Neural progenitor cell (in vitro differentiated cells): Measurements from ENCODE around the gene PSMD9. TPM values are rescaled to one million over a fixed set of nuclear protein-coding genes. Genes with fewer than 3 reads are reported as not detected.

Experiments used
- DNase-seq: peaks from one replicate; pipeline ENCODE4 v3.0.0-alpha.2; 2016; ENCODE audit warnings: low spot score
- H2AFZ ChIP-seq: fragments of 200-600 bp; sonication (generic); replicated peaks from 2 replicates; pipeline ENCODE4 v1.6.1; 2016; ENCODE audit warnings: antibody characterized with exemption
- H3F3A ChIP-seq: fragments of 200-600 bp; sonication (generic); 2 replicates; pipeline ENCODE4 v1.6.1; 2016; ENCODE audit warnings: antibody characterized with exemption, low read depth
- H3K27ac ChIP-seq: fragments of 200-600 bp; sonication (generic); 2 replicates; pipeline ENCODE4 v1.5.1; 2016; ENCODE audit warnings: mild to moderate bottlenecking
- H3K27me3 ChIP-seq: fragments of 200-600 bp; sonication (generic); 2 replicates; pipeline ENCODE4 v1.6.1; 2016; ENCODE audit warnings: mild to moderate bottlenecking, moderate library complexity
- H3K36me3 ChIP-seq: fragments of 200-600 bp; sonication (generic); 2 replicates; pipeline ENCODE4 v1.5.1; 2016
- H3K4me1 ChIP-seq: fragments of 200-600 bp; sonication (generic); 2 replicates; pipeline ENCODE4 v1.6.1; 2016; ENCODE audit warnings: mixed run types
- H3K4me2 ChIP-seq: fragments of 200-600 bp; sonication (generic); 2 replicates; pipeline ENCODE4 v1.6.1; 2016
- H3K4me3 ChIP-seq: fragments of 200-600 bp; sonication (generic); 2 replicates; pipeline ENCODE4 v1.5.1; 2016
- H3K79me2 ChIP-seq: fragments of 200-600 bp; sonication (generic); 2 replicates; pipeline ENCODE4 v1.6.1; 2016; ENCODE audit warnings: low read depth
- H3K9ac ChIP-seq: fragments of 200-600 bp; sonication (generic); 2 replicates; pipeline ENCODE4 v1.6.1; 2016
- H3K9me3 ChIP-seq: fragments of 200-600 bp; sonication (generic); 2 replicates; pipeline ENCODE4 v1.5.1; 2016; ENCODE audit warnings: low read depth
- H4K20me1 ChIP-seq: fragments of 200-600 bp; sonication (generic); 2 replicates; pipeline ENCODE4 v1.6.1; 2016; ENCODE audit warnings: low read depth
- H3K27ac Mint-ChIP-seq: 3 replicates; pipeline ENCODE4 v1.8.0; 2021; ENCODE audit warnings: mixed read lengths
- H3K27me3 Mint-ChIP-seq: 2 replicates; pipeline ENCODE4 v1.8.0; 2022; ENCODE audit warnings: low read depth, mild to moderate bottlenecking, inconsistent platforms, moderate library complexity, mixed read lengths; ENCODE audit not compliant: insufficient read depth
- H3K36me3 Mint-ChIP-seq: 3 replicates; pipeline ENCODE4 v1.8.0; 2021; ENCODE audit warnings: mixed read lengths
- H3K4me1 Mint-ChIP-seq: 3 replicates; pipeline ENCODE4 v1.8.0; 2021; ENCODE audit warnings: mixed read lengths
- H3K4me3 Mint-ChIP-seq: 3 replicates; pipeline ENCODE4 v1.8.0; 2021; ENCODE audit warnings: mild to moderate bottlenecking, moderate library complexity, mixed read lengths
- H3K9me3 Mint-ChIP-seq: 3 replicates; pipeline ENCODE4 v1.8.0; 2020; ENCODE audit warnings: mixed read lengths
- CTCF ChIP-seq: fragments of 200-600 bp; sonication (generic); IDR thresholded peaks from 2 replicates; pipeline ENCODE4 v1.5.1; 2017; ENCODE audit warnings: antibody characterized with exemption, mild to moderate bottlenecking
- EZH2 ChIP-seq: fragments of 200-600 bp; sonication (generic); IDR thresholded peaks from 2 replicates; pipeline ENCODE4 v1.6.1; 2017; ENCODE audit warnings: antibody characterized with exemption, mild to moderate bottlenecking, moderate library complexity
- EZH2phosphoT487 ChIP-seq: fragments of 200-600 bp; sonication (generic); IDR thresholded peaks from 2 replicates; pipeline ENCODE4 v1.6.1; 2017; ENCODE audit warnings: antibody characterized with exemption
- small RNA-seq: library from RNA; depleted of rRNA; stranded (forward); fragments of <200 nt; gene quantifications from one replicate; pipeline ENCODE3, GENCODE V24; 2015
- total RNA-seq: library from RNA; depleted of rRNA; stranded (reverse); fragments of >200 nt; gene quantifications from 2 replicates; pipeline ENCODE4 v1.2.3, GENCODE V29; 2015; ENCODE audit warnings: low replicate concordance

The PSMD9 gene
- total RNA-seq, 1 donor from 2014 or later = 60.9 TPM

DNA sequence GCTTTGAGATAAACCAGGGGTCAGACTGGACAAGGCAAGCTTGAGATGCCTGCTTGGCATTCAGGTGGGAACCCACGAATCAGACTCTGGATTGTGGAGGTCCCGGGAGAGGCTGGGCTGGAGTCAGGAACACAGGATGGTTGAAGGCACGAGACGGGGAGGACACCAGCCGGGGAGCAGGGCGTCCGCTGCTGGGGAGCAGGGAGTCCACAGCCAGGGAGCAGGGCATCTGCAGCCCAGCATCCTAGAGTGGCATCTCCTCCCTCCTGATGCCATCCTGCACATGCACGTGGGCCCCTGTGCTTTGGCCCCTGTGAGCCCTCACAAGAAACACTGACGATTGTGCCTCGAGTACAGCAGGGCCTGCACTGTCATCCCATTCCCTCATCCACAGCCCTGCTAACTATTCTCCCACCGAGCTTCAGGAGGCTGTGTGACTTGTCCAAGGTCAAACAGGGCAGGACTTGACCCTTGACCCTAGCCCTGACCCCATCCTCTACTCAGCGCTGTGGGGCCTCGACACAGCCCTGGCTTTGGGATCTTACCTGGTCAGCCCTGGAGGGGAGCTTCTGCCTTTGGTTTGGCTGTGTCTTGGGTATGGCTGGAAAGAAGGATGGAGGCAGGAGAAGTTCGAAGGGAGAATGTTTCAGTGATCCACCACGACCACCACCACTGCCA, 74.9 kb downstream of the PSMD9 start:
- H3K27me3 Mint-ChIP-seq = no peaks in the 10 kb centered on the region
- no peaks in the 10 kb centered on the region for H3K9me3 Mint-ChIP-seq
- H3K27me3 ChIP-seq = no peaks in the 10 kb centered on the region
- no peaks in the 10 kb centered on the region for H3K36me3 ChIP-seq
- H3K4me3 Mint-ChIP-seq = no peak overlapping the region
- no peak overlapping the region for H3K27ac ChIP-seq
- no peak overlapping the region for H3K4me2 ChIP-seq
- H3K27ac Mint-ChIP-seq = no peak overlapping the region
- no peaks in the 10 kb centered on the region for H4K20me1 ChIP-seq
- H3K9ac ChIP-seq = no peak overlapping the region
- H3K4me3 ChIP-seq = no peak overlapping the region
- peaks cover 2% of the 10 kb centered on the region for H3K4me1 ChIP-seq
- no peaks in the 10 kb centered on the region for H3K4me1 Mint-ChIP-seq
- H3K79me2 ChIP-seq = no peaks in the 10 kb centered on the region
- H2AFZ ChIP-seq = no peak overlapping the region
- DNase-seq = no peak
- no peaks in the 10 kb centered on the region for H3F3A ChIP-seq
- no peaks in the 10 kb centered on the region for H3K36me3 Mint-ChIP-seq
- TF ChIP-seq EZH2phosphoT487 = no peak
- no peak for TF ChIP-seq EZH2
- no peak for TF ChIP-seq CTCF
- H3K9me3 ChIP-seq = no peaks in the 10 kb centered on the region

DNA sequence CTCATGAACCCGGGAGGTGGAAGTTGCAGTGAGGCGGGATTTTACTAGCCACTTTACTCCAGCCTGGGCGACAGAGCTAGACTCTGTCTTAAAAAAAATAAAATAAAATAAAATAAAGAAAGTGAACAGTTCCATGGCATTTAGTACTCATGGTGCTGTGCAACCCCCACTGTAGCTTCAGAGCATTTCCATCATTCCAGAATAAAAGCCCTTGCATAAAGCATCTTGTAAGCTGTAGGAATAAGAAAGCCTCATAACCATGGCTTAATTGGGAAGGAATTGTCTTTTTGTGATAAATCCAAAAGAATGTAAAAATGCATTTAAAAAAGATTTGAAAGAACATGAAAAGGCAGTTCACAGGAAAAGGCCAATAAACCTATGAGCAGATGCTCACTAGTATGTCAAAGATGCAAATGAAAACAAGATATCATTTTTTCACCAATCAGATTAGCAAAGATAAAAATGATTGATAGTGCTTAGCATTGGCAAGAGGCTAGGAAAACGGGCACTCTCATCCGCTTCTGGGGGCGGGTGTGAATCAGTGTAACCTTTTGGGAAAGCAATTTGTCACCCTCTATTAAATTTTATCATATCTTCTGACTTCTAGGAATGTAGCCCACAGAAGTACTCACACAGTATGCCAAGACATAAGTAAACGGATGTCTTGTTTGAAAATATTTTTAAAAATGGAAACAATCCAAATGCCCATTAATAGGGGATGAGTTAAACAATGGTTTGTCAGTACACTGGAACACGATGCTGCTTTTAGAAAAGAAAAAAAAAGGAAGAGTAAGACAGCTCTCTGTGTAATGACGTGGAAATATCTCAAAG, 76.4 kb downstream of the PSMD9 start:
- no peaks in the 10 kb centered on the region for H3K36me3 Mint-ChIP-seq
- no peaks in the 10 kb centered on the region for H3K4me1 Mint-ChIP-seq
- Histone ChIP-seq H3K36me3 (no peaks in the 10 kb centered on the region), H3K79me2 (no peaks in the 10 kb centered on the region), H3K4me1 (no peaks in the 10 kb centered on the region), H3K4me2 (no peak overlapping the region), H3K27me3 (no peaks in the 10 kb centered on the region), H3K9ac (no peak overlapping the region), H3K27ac (no peak overlapping the region), H3K4me3 (no peak overlapping the region), H2AFZ (no peak overlapping the region), H3F3A (no peaks in the 10 kb centered on the region), H4K20me1 (no peaks in the 10 kb centered on the region), H3K9me3 (no peaks in the 10 kb centered on the region)
- no peak for DNase-seq
- no peak for TF ChIP-seq EZH2
- TF ChIP-seq CTCF = no peak
- TF ChIP-seq EZH2phosphoT487 = no peak
- no peaks in the 10 kb centered on the region for H3K27me3 Mint-ChIP-seq
- no peaks in the 10 kb centered on the region for H3K9me3 Mint-ChIP-seq
- H3K4me3 Mint-ChIP-seq = no peak overlapping the region
- no peak overlapping the region for H3K27ac Mint-ChIP-seq

DNA sequence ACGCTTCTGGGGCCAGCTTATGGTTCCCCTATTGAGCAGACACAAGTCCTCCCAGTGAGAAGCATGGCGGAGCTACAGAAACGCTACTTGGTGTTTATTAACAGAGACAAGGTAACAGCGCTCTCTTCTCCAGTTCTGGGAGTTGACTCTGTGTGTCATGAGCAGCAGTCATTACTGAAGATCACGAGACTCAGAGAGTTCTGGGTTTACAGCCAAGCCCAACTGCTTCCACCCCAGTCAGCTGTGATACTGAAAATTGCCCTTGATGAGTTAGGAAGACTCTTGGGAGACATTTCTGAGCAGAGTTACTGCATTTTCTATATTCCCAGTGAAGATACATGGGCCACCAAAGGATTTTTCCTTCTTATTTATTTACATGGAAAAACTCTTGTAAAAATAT, 78.4 kb downstream of the PSMD9 start:
- Histone ChIP-seq H3K4me2 (no peak overlapping the region), H3K27me3 (no peaks in the 10 kb centered on the region), H3K79me2 (no peaks in the 10 kb centered on the region), H2AFZ (no peak overlapping the region), H4K20me1 (no peaks in the 10 kb centered on the region), H3K4me3 (no peak overlapping the region), H3K36me3 (no peaks in the 10 kb centered on the region), H3K9me3 (no peaks in the 10 kb centered on the region), H3F3A (no peaks in the 10 kb centered on the region), H3K4me1 (no peaks in the 10 kb centered on the region), H3K9ac (no peak overlapping the region), H3K27ac (no peak overlapping the region)
- Mint-ChIP-seq H3K27me3 (no peaks in the 10 kb centered on the region), H3K27ac (no peak overlapping the region), H3K4me3 (no peak overlapping the region), H3K36me3 (peaks cover 2% of the 10 kb centered on the region), H3K4me1 (no peaks in the 10 kb centered on the region), H3K9me3 (peaks cover under 1% of the 10 kb centered on the region)
- TF ChIP-seq EZH2phosphoT487 (no peak), CTCF (no peak), EZH2 (no peak)
- DNase-seq = no peak

Small RNA genes lying within 50 kb of the gene (small RNA-seq; reads per million reads assigned to genes)
- not detected for gene AC069503.3
- gene RF00017 = not detected
- not detected for gene RNU7-170P

Other genes with a start within 250 kb of the PSMD9 start
- 0.19 and 1.3 TPM in 2 replicates for gene MORN3, start 219.1 kb upstream of the PSMD9 start, total RNA-seq
- 4.7 and 12.7 TPM in 2 replicates for gene TMEM120B, start 176.0 kb upstream of the PSMD9 start, total RNA-seq
- 20.1 and 30.8 TPM in 2 replicates for gene RHOF, start 95.1 kb upstream of the PSMD9 start, total RNA-seq
- 1.8 and 4.4 TPM in 2 replicates for gene SETD1B, start 84.8 kb upstream of the PSMD9 start, total RNA-seq
- gene HPD, start 29.9 kb upstream of the PSMD9 start, total RNA-seq = not detected in 2 replicates
- 0.92 and 1.5 TPM in 2 replicates for gene CFAP251, start 29.8 kb downstream of the PSMD9 start, total RNA-seq
- gene BCL7A, start 133.1 kb downstream of the PSMD9 start, total RNA-seq = 22.1 and 41.3 TPM in 2 replicates
- gene MLXIP, start 190.0 kb downstream of the PSMD9 start, total RNA-seq = 1.9 and 4.3 TPM in 2 replicates